WTC11 (cell line): ENCODE measurements around the gene PHACTR3. TPM values are rescaled to one million over a fixed set of nuclear protein-coding genes. Genes with fewer than 3 reads are reported as not detected.

Experiments used
- ATAC-seq: fragments of 200-7000 bp; cut with Tn5 transposase; 2 replicates; pipeline ENCODE4 v1.10.0; 2021; ENCODE audit warnings: mild to moderate bottlenecking, moderate library complexity
- CTCF ChIA-PET: fragments of 300-600 bp; sonication (Branson Sonifier 250); formaldehyde crosslinking; loops from one replicate; lab custom pipeline; 2021; ENCODE audit warnings: antibody characterized with exemption; lab: Charles Lee
- POLR2A ChIA-PET: fragments of 350-600 bp; sonication (Branson Sonifier 250); formaldehyde crosslinking; loops from one replicate; lab custom pipeline; 2021; ENCODE audit warnings: antibody characterized with exemption; lab: Charles Lee
- DNase-seq: peaks from one replicate; pipeline ENCODE4 v3.0.0; 2021; ENCODE audit warnings: low spot score
- H3K27ac Mint-ChIP-seq: 2 replicates; pipeline ENCODE4 v1.8.0; 2021; ENCODE audit warnings: mixed read lengths
- H3K27me3 Mint-ChIP-seq: 2 replicates; pipeline ENCODE4 v1.8.0; 2021; ENCODE audit warnings: low read depth, mild to moderate bottlenecking, moderate library complexity, mixed read lengths
- H3K36me3 Mint-ChIP-seq: 2 replicates; pipeline ENCODE4 v1.8.0; 2021; ENCODE audit warnings: mixed read lengths
- H3K4me1 Mint-ChIP-seq: 2 replicates; pipeline ENCODE4 v1.8.0; 2022; ENCODE audit warnings: mixed read lengths
- H3K4me3 Mint-ChIP-seq: 2 replicates; pipeline ENCODE4 v1.8.0; 2021; ENCODE audit warnings: mild to moderate bottlenecking, moderate library complexity, mixed read lengths
- H3K9me3 Mint-ChIP-seq: 2 replicates; pipeline ENCODE4 v1.8.0; 2021; ENCODE audit warnings: mixed read lengths
- CREB1 ChIP-seq: sonication (generic); formaldehyde crosslinking; IDR thresholded peaks from 2 replicates; pipeline ENCODE4 v1.8.0; 2023; ENCODE audit warnings: mild to moderate bottlenecking, missing genetic modification reagents
- ZNF396 ChIP-seq: fragments of 250-450 bp; sonication (Bioruptor Pico); IDR thresholded peaks from 2 replicates; pipeline ENCODE4 v1.8.0; 2021; ENCODE audit warnings: mild to moderate bottlenecking, moderate library complexity, borderline replicate concordance
- total RNA-seq: library from RNA; stranded (reverse); gene quantifications from 3 replicates; pipeline ENCODE4 v1.2.3, GENCODE V29; 2021
- TF ChIP-seq, protein P1 (sequence below): fragments of 250-450 bp; sonication (Bioruptor Pico); IDR thresholded peaks from 2 replicates; pipeline ENCODE4 v1.8.0; 2021; ENCODE audit warnings: mild to moderate bottlenecking
- TF ChIP-seq, protein P2 (sequence below): fragments of 200-600 bp; IDR thresholded peaks from 2 replicates; pipeline ENCODE4 v1.8.0; 2022; ENCODE audit warnings: antibody characterized with exemption
- TF ChIP-seq, protein P3 (sequence below): sonication (generic); formaldehyde crosslinking; IDR thresholded peaks from 2 replicates; pipeline ENCODE4 v1.8.0; 2022; ENCODE audit warnings: mild to moderate bottlenecking, missing genetic modification reagents
- TF ChIP-seq, protein P4 (sequence below): sonication (generic); formaldehyde crosslinking; IDR thresholded peaks from 2 replicates; pipeline ENCODE4 v1.8.1; 2023; ENCODE audit warnings: mild to moderate bottlenecking, moderate library complexity, missing genetic modification reagents
- TF ChIP-seq, protein P5 (sequence below): sonication (generic); formaldehyde crosslinking; IDR thresholded peaks from 2 replicates; pipeline ENCODE4 v1.8.0; 2023; ENCODE audit warnings: mild to moderate bottlenecking, missing genetic modification reagents
- TF ChIP-seq, protein P6 (sequence below): fragments of 250-450 bp; sonication (Bioruptor Pico); IDR thresholded peaks from 2 replicates; pipeline ENCODE4 v1.9.0; 2021; ENCODE audit warnings: mild to moderate bottlenecking, borderline replicate concordance

The PHACTR3 gene
- total RNA-seq, 1 experiment from 2014 or later: 0.28 TPM

DNA sequence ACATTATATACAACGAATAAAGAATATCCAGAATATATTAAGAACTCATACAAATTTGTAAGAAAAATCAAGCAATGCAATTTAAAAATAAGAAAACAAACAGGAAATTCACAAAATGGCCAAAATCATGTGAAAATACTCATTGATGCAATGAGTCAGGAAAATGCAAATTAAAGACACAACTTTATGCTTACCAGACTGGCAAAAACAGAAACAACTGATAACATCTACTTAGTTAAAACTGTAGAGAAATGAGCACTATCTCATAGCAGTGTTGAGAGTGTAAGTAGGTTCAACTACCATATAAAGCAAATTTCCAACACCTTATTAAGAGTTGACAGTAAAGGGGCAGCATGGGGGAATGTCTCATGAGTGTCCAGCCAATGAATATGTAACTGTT is 266.8 kb downstream of the PHACTR3 start (continued):
- TF ChIP-seq, protein P1, sequence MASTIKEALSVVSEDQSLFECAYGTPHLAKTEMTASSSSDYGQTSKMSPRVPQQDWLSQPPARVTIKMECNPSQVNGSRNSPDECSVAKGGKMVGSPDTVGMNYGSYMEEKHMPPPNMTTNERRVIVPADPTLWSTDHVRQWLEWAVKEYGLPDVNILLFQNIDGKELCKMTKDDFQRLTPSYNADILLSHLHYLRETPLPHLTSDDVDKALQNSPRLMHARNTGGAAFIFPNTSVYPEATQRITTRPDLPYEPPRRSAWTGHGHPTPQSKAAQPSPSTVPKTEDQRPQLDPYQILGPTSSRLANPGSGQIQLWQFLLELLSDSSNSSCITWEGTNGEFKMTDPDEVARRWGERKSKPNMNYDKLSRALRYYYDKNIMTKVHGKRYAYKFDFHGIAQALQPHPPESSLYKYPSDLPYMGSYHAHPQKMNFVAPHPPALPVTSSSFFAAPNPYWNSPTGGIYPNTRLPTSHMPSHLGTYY: no peak

DNA sequence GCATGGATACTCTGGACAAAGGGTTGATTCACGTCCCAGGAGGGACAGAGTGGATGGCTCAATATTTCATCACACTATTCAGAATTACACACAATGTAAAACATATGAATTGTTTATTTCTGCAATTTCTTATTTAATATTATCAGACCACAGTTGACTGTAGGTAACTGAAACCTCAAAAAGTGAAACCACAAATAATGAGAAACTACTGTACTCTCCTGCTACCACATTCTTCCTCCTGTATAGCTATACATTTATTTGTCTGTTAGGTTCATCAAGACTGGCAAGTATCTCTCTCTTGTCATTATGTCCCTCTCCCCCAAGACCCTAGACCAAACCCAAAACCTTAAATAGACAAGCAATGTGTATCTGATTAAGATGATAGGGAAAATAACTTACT is 269.1 kb downstream of the PHACTR3 start:
- ChIA-PET POLR2A (no interaction called here), CTCF (no interaction called here)
- Mint-ChIP-seq H3K27me3 (peaks cover 46% of the 10 kb centered on the region), H3K36me3 (no peaks in the 10 kb centered on the region), H3K4me1 (no peaks in the 10 kb centered on the region), H3K4me3 (no peak overlapping the region), H3K9me3 (no peaks in the 10 kb centered on the region), H3K27ac (no peak overlapping the region)
- DNase-seq (no peak), ATAC-seq (no peak)
- TF ChIP-seq, protein P2, sequence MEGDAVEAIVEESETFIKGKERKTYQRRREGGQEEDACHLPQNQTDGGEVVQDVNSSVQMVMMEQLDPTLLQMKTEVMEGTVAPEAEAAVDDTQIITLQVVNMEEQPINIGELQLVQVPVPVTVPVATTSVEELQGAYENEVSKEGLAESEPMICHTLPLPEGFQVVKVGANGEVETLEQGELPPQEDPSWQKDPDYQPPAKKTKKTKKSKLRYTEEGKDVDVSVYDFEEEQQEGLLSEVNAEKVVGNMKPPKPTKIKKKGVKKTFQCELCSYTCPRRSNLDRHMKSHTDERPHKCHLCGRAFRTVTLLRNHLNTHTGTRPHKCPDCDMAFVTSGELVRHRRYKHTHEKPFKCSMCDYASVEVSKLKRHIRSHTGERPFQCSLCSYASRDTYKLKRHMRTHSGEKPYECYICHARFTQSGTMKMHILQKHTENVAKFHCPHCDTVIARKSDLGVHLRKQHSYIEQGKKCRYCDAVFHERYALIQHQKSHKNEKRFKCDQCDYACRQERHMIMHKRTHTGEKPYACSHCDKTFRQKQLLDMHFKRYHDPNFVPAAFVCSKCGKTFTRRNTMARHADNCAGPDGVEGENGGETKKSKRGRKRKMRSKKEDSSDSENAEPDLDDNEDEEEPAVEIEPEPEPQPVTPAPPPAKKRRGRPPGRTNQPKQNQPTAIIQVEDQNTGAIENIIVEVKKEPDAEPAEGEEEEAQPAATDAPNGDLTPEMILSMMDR: no peak
- TF ChIP-seq, protein P3, sequence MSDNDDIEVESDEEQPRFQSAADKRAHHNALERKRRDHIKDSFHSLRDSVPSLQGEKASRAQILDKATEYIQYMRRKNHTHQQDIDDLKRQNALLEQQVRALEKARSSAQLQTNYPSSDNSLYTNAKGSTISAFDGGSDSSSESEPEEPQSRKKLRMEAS (CRISPR knock-in tag): no peak
- no peak for TF ChIP-seq CREB1 (CRISPR knock-in tag)
- TF ChIP-seq, protein P4, sequence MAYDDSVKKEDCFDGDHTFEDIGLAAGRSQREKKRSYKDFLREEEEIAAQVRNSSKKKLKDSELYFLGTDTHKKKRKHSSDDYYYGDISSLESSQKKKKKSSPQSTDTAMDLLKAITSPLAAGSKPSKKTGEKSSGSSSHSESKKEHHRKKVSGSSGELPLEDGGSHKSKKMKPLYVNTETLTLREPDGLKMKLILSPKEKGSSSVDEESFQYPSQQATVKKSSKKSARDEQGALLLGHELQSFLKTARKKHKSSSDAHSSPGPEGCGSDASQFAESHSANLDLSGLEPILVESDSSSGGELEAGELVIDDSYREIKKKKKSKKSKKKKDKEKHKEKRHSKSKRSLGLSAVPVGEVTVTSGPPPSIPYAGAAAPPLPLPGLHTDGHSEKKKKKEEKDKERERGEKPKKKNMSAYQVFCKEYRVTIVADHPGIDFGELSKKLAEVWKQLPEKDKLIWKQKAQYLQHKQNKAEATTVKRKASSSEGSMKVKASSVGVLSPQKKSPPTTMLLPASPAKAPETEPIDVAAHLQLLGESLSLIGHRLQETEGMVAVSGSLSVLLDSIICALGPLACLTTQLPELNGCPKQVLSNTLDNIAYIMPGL: no peak
- no peak for TF ChIP-seq ZNF396 (CRISPR knock-in tag)

DNA sequence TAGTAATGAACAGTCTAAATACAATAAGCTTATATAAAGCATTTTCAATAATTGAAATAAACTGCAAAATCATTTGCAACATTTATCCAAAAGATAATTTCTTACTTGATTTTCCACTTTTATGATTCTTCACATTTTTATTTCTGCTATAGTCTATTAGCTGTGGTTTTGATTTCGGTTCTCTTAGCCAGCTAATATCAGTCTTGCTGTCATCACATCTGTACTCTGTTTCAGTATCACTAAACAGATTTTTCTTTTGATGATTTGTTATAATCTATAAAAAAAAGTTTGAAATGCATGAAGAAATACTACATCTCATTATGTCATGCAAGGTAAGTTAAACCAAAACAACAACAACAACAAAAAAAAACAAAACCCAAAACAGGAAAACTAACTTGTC is 275.9 kb downstream of the PHACTR3 start:
- no peaks in the 10 kb centered on the region for H3K36me3 Mint-ChIP-seq
- no peak for ATAC-seq
- CTCF ChIA-PET: no interaction called here
- TF ChIP-seq, protein P5, sequence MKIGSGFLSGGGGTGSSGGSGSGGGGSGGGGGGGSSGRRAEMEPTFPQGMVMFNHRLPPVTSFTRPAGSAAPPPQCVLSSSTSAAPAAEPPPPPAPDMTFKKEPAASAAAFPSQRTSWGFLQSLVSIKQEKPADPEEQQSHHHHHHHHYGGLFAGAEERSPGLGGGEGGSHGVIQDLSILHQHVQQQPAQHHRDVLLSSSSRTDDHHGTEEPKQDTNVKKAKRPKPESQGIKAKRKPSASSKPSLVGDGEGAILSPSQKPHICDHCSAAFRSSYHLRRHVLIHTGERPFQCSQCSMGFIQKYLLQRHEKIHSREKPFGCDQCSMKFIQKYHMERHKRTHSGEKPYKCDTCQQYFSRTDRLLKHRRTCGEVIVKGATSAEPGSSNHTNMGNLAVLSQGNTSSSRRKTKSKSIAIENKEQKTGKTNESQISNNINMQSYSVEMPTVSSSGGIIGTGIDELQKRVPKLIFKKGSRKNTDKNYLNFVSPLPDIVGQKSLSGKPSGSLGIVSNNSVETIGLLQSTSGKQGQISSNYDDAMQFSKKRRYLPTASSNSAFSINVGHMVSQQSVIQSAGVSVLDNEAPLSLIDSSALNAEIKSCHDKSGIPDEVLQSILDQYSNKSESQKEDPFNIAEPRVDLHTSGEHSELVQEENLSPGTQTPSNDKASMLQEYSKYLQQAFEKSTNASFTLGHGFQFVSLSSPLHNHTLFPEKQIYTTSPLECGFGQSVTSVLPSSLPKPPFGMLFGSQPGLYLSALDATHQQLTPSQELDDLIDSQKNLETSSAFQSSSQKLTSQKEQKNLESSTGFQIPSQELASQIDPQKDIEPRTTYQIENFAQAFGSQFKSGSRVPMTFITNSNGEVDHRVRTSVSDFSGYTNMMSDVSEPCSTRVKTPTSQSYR (CRISPR knock-in tag): no peak
- TF ChIP-seq, protein P6, sequence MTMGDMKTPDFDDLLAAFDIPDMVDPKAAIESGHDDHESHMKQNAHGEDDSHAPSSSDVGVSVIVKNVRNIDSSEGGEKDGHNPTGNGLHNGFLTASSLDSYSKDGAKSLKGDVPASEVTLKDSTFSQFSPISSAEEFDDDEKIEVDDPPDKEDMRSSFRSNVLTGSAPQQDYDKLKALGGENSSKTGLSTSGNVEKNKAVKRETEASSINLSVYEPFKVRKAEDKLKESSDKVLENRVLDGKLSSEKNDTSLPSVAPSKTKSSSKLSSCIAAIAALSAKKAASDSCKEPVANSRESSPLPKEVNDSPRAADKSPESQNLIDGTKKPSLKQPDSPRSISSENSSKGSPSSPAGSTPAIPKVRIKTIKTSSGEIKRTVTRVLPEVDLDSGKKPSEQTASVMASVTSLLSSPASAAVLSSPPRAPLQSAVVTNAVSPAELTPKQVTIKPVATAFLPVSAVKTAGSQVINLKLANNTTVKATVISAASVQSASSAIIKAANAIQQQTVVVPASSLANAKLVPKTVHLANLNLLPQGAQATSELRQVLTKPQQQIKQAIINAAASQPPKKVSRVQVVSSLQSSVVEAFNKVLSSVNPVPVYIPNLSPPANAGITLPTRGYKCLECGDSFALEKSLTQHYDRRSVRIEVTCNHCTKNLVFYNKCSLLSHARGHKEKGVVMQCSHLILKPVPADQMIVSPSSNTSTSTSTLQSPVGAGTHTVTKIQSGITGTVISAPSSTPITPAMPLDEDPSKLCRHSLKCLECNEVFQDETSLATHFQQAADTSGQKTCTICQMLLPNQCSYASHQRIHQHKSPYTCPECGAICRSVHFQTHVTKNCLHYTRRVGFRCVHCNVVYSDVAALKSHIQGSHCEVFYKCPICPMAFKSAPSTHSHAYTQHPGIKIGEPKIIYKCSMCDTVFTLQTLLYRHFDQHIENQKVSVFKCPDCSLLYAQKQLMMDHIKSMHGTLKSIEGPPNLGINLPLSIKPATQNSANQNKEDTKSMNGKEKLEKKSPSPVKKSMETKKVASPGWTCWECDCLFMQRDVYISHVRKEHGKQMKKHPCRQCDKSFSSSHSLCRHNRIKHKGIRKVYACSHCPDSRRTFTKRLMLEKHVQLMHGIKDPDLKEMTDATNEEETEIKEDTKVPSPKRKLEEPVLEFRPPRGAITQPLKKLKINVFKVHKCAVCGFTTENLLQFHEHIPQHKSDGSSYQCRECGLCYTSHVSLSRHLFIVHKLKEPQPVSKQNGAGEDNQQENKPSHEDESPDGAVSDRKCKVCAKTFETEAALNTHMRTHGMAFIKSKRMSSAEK (CRISPR knock-in tag): no peak
- TF ChIP-seq, all 79 proteins: peak for 0
- Mint-ChIP-seq H3K4me3 (no peak overlapping the region), H3K9me3 (peaks cover 3% of the 10 kb centered on the region; the same call in 1 of the 2 replicates), H3K4me1 (no peaks in the 10 kb centered on the region), H3K27me3 (peaks cover 26% of the 10 kb centered on the region), H3K27ac (no peak overlapping the region)
- POLR2A ChIA-PET: no interaction called here
- no peak for DNase-seq
